HG02943 (cell line): Measurements from ENCODE around the gene CLCA2.
A peak's percentile ranks its signal among the peaks of the same experiment; 100 is the strongest.

ENCODE experiments used
- ATAC-seq: cut with Tn5 transposase; IDR thresholded peaks from one replicate; pipeline ENCODE4 v1.9.1; 2021; ENCODE audit warnings: mild to moderate bottlenecking, low read depth, moderate library complexity; ENCODE audit not compliant: unreplicated experiment

CLCA2 gene

DNA sequence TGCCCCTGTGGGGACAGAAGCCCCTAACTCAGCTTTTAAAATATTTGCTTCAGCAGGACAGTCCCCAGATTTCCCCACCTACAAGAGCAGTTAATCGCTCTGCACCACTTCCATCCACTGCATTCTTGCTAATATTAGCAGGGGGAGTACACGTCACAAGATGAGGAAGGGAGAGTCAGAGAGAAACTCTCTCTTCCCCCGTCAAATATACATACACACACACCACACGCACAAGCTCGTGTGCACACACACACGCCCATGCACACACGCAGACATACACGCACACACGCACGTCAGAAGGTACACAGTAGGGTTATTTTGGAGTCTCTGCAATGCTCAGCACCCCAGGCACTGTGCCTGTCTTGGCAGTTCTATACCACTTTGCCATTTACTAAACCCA is 46.9 kb downstream of the CLCA2 start:
- ATAC-seq = no peak

DNA sequence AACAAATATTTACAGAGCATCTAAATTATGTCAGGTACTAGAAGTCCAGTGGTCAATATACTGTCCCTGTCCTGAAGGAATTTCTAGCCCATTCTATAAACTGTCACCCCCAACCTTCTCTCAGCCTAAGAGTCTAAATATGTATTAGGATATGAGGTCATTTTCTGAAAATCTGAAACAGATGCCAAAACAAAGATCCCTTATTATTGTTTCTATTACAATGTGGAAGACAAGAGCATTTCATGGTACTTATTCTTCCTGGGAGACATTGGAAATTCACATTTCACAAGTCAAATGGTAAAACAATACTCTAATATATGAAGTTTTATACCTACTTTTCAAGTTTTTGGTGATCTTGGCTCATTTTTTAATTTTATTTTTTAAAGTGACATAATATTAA is 47.3 kb downstream of the CLCA2 start:
- ATAC-seq = no peak

DNA sequence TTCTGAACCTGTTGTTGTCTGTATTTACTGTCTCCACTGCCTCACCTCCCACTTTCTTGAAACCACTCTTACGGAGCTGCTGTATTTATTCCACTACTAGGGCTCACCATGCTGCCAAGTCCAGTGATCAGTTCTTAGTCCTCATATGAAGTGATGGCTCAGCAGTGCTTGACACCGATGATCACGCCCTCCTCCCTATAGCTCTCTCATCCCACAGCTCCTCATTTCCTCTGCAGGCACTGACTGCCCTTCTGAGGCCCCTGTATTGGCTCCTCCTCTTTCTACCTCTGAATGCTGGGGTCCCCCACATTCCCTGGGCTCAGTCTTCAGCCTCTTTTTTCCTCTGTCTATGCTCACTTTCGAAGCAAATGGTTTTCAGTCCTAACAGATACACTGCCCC is 48.2 kb downstream of the CLCA2 start:
- no peak for ATAC-seq

DNA sequence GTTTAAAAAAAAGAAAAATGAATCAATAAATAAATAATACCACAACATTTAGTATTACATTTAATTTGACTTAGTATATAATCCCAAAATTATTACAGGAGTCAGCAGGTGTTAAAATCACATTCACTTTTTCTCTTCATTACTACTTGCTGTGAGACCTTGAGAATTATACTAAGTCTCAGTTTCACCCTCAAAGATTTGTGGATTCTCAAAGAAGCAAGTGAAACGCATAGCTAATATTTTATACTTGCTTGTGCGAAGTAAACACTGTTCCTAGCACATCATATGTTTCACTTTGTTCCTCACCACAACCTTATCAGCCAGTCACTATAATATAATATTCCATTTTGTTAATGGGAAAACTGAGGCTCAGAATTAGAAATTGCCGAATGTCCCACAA is 48.8 kb downstream of the CLCA2 start:
- ATAC-seq = no peak

DNA sequence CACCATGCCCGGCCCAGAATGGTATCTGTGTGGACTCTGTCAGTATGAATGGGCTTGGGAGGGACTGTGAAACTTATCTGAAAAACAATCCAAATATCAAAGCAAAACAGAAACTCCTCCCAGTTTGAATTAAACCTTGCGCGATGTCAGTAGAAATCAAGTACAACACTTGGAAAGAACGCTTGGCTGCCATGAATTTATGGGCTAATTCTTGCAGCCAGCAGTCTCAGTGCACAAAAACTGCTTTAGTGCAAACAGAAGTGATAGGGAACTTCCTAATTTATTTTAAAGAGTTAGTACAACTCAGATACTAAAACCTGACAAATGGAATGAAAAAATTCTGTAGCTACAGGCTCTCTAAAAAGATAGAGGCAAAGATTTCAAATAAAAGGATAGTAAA is 53.3 kb downstream of the CLCA2 start:
- ATAC-seq = no peak

DNA sequence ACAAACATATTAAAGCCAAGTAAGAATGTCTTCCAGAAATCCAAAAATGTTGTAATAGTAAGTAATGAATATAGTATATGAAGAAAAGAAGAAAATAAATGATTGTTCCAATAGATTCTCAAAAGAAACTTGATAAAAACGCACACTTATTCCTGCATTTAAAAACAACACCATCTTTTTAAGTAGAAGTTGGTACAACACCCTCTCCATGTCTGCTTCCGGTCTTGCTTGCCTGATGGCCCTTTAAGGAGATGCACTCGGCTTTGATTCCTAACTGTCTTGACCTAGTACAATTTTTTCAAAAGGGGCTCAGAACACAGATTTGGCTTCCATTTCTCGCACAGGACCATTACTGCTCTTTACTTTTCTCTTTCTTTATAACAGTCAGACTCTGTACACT is 53.7 kb downstream of the CLCA2 start:
- no peak for ATAC-seq

DNA sequence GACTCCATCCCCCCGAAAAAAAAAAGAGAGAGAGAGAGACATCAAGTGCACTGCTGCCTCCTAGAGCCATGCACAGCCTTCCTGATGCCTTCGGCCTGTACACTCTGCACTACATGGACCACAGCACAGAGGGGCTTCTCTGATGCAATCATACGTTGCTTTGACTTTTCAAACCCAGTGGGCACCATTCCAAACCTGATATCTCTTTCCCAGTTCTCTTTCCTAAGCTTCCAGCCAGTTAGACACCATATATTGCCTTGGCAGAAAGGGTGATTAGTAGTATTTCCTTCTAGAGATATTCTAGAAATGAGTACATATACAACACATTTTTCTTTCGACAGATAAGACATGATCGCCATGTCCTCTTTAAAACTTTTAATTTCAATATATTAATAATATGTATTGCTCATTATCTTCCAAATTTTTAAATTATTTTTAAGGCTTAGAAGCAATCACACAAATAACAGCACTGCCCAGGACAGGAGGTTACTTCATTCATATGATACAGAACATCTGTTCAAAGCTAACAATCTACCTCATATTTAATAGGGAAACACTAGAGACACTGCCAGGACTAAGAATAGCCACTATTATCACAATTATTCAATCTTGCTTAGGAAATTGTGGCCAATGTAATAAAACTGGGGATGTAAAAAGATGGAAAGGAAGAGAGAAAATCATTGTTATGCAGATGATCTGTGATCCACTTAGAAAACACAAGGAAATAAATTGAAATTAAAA is 54.6 kb downstream of the CLCA2 start:
- ATAC-seq = no peak

DNA sequence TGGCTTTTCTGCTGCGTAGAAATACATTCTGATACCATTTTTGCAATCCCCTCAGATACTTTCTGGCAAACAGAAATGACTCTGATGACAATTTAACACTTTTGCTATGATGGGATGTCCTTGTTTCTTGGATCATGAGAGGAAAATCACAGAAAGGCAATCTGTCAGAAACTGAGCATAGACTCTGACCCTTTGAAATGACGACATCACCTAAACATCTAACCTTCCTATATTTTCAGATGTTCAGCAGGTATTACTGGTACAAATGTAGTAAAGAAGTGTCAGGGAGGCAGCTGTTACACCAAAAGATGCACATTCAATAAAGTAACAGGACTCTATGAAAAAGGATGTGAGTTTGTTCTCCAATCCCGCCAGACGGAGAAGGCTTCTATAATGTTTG is 58.0 kb downstream of the CLCA2 start:
- no peak for ATAC-seq

DNA sequence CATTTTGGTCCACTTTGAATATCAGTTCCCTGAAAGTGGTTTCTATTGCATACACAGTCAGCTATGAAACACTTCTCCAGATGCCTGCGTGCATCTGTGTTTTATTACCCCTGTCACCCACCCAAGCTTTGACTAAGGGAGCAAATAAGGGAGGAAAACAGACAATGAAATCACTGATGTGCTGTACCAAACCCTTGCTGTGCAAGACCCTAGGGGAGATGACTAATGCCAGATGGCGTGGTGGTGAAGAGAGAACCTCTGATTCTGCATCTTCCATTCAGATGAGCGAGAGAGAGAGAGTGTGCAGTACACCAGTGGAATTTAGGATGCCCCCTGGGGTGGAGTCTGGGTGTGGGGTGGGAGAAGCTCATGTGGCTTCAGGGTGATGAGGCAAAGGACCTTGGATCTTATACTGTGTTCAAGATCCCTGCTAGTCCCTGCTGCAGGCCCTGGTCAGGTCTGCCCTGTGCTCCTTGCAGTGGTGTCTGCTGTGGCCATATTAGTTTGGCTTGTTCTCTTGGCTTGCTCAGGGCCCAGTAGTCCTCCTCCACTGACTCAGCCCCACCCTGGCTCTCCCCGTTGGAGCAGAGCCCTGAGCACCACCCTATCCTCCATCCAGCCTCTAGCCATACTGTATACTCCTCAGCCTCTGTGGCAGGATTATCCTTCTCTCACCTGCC is 63.3 kb downstream of the CLCA2 start:
- ATAC-seq = no peak

DNA sequence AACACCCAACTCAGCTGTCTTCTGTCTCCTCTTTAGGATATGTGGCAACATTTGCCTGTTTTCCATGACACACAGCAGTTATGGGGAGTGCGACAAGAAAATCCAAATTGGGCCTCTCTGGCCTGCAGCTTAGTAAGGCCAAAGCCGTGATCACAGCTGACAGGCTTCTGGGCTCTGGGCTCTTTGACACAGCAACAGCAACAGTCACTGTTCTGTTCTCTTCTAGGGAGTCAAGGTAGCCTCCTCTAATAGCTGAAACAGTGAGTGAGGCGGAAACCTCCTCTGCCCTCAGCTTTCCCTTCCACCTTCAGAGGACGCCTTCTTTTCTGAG is 63.8 kb downstream of the CLCA2 start:
- no peak for ATAC-seq

DNA sequence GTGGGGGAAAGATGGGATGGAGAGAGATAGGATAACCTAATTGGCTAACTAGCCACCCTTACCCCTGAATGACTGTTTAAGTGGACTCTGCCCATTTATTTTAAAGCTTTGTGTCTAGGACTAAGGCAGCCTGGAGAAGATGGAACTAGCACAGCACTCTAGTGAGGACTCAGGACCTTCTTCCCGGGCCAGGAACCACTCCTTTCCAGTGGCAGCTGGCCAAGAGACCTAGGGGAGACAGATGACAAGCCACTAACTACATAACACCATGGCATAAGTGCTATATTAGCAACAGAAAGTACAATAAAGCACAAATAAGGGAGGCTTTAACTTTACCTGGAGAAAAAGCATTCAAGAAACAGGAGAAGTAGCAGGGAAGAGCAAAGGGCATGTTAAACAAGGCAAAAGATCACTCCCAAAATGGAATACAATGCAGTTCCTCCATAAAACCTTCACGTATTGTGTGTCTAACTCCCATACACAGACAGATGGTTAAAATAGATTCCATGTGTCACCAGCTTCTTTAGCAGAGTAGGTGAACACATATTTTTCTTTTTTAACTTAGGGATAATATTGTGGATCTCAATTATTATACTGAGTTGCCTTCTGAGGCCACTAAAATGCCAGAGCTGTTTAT is 65.4 kb downstream of the CLCA2 start:
- ATAC-seq = no peak

DNA sequence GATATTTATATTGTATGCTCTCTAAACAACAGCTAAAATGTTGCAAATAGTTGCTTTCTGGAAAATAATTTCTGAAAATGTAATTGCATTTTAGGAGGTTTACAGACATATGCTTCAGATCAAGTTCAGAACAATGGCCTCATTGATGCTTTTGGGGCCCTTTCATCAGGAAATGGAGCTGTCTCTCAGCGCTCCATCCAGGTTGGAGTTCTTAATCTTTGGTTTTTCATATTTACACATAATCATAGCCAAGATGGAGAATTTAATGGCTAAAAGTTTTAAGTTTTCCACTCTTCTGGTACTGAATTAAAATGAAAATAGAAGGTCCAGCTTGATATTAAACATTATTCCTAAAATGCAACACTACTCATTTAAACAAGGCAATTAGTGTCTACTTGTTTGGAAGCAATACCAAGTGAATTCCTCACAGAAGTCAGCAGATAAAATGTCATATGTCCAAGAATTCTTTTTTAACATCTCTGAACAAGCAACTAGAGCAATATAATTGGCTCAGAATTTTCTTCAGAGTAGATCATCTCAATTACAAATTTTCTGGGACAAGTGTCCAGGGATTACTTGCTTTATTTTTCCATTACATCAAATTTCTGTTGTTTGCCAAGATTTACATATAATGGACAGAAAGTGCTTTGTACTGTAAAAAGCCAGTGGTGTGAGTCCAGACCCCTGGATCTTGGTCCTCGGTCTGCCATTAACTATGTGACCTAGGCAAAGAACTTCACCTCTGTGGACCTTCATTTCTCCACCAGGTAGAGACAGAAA is 67.4 kb downstream of the CLCA2 start:
- no peak for ATAC-seq

DNA sequence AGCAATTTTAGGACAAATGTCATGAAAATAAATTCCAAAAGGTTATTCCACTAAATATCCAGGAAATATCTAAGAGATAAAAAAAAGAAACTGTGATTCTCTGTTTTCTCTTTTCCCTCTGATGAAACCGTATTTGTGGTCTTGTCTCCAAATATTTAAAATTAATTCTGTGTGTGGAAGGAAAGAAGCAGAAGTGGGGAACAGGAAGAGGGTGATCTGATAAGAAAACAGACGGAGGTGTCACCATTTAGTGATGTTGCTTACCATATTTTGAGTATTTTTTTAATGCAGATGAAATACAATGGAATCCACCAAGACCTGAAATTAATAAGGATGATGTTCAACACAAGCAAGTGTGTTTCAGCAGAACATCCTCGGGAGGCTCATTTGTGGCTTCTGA is 74.3 kb downstream of the CLCA2 start:
- no peak for ATAC-seq

DNA sequence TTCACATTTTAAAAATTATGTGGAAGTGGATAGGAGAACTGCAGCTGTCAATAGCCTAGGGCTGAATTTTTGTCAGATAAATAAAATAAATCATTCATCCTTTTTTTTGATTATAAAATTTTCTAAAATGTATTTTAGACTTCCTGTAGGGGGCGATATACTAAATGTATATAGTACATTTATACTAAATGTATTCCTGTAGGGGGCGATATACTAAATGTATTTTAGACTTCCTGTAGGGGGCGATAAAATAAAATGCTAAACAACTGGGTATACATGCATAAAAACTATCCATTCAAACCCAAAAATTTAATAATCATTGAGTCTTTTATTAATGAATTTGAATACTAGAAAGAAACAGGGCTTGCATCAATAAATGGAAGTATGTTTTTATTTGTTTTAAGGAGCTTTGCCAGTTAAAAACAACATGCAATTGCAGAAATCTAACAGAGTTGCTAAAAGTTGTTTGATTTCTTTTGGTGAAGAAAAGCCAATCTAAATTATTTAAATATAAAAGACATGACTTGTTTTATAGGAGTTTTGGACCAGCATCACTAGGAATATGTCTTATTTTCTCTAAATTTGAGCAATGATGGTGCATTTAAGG is 76.1 kb downstream of the CLCA2 start:
- ATAC-seq = no peak

DNA sequence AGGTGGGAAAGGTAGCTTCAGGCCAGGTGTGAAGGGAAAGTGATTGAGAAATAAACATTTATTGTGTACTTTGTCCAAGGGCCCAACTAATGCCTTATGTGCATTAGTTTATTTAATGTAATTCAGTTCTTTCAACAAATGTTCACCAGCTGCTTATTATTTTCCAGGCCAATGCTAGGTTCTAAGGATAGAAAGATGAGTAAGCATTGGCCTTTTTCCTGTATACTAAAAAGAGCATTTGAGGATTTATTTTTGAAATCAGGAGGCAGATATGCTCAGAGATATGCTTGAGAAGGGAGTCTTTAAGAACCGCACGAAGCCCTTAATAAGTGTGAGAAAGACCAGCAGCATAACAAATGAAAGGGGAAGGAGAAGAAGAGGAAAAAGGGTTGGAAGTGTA is 76.7 kb downstream of the CLCA2 start:
- no peak for ATAC-seq

DNA sequence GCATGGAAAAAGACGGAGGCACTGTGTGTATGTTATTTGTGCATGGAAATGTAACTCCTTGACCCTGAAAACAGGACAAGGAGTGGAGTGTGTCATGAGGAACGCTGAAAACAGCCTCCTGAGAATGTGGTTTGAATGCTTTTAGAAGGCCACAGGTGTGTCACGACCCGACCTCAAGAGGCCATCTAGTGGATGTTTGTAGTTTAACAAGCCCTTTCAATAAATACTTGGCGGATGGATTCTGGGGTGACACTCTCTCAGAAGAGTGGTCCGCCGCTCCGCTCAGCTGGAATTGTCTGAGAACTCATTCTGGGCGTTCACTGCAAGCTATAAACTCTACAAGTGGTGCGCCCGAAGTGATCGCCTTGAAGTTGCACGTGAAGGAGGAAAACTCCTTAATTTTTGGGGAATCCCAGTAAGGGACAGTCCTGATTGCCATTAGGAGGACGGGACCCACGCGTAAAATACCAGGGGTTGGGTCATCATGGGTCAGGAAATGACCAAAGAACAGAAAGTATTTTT is 78.2 kb downstream of the CLCA2 start:
- ATAC-seq = peak; percentile 63

DNA sequence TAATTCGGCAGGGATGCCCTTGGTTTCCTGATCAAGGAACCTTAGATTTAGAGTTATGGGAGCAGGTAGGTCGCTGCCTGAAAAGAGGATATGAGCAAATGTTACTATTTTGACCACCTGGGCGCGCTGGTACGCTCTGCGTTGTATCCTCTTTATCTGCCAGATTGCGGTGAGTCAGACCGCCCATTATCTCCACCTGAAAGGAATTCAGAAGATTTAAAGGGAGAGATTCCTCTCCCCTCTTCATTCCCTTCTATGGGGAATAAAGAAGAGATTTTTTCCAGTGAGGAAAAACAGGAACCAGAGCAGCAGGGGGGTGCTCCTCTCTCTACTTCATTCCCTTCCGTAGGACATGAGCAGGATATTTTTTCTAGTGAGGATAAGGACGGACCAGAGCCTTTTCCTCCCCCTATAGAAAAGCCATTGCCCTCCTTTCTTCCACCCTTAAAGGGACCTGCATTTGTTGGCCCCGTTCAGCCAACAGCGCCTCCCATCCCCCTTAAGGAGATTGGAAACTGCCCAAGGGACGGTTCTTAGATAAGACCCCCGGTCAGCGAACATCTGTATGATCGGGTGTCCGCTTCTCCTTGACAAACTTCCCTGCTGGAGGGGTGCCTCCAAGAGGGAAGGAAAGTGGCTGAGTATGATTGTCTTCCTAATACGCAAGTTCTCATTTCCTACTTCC is 78.9 kb downstream of the CLCA2 start:
- no peak for ATAC-seq

DNA sequence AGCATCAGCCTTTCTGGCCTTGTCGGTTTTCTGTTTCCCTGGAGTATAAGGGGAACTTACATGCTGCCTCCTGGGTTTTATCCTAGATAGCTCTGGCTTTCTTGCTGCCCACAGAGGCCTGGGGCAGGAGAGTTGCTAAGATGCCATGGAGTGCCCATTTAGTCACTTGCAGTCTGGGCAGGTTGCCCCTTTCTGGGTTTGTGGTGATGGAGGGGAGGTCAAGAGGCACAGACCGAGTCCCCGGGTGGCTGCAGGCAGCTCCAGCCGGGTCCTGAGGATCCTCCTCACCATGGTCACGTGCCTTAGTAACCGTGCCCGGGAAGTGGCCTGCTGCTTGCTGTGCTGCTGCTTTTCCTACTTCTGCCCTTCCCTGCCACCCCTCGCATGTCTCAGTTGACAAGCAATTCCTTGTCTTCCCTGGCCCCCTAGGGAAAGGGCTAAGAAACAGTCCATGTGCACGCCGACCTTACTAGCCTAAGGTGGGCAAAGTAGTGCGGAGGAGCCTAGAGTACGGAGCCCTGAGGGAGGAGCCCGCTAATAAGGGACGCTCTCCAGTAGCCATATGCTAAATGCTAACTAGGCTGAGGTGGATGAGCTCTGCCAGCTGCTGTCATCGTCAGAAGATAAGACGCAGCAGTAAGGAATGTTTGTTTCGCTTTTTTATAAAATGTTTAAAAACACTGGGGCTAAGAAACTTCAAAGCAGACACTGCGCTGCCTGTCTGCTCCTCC is 79.6 kb downstream of the CLCA2 start:
- ATAC-seq = no peak

DNA sequence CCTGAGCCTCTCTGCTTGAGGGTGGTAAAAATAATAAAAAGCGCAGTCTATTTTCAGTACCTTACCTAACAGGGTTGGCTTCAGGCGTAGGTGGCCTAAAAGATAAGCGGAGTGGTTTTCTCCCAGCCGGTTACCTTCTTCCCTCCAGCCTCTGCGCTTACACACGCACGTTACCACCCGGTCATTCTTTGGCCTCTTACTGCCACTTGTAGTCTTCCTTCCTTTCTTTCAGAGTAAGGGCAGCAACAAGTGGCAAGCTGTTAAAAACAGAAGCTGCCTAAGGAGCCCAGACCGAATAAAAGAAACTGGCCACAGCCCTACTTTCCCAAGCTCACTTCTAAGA is 80.1 kb downstream of the CLCA2 start:
- no peak for ATAC-seq
